Measurements from ENCODE around the gene NADSYN1.

NADSYN1 gene

GRCh38 chr11:71502871-71503435, 50.0 kb downstream of the NADSYN1 start:
- Histone ChIP-seq H3K4me2 (ENCODE audit: low read length) (no peak overlapping the region), H3F3A (ENCODE audit: control insufficient read depth, insufficient read depth) (no peaks in the 10 kb centered on the region), H4K20me1 (ENCODE audit: control insufficient read depth, insufficient read depth, low read depth, low read length) (no peaks in the 10 kb centered on the region), H3K9me3 (ENCODE audit: control insufficient read depth, insufficient read depth, low read length) (no peaks in the 10 kb centered on the region), H3K9me2 (replicated peaks; ENCODE audit: control insufficient read depth, low read length) (no peaks in the 10 kb centered on the region), H3K4me3 (ENCODE audit: low read length) (no peak overlapping the region), H3K79me2 (ENCODE audit: control insufficient read depth, low read length) (no peaks in the 10 kb centered on the region), H3K36me3 (ENCODE audit: control insufficient read depth, low read length) (peaks cover 25% of the 10 kb centered on the region), H3K27me3 (ENCODE audit: control insufficient read depth, low read length) (no peaks in the 10 kb centered on the region), H3K4me1 (ENCODE audit: control insufficient read depth, low read length) (no peaks in the 10 kb centered on the region), H3K27ac (ENCODE audit: low read depth, low read length) (no peak overlapping the region)
- TF ChIP-seq CTCF (IDR thresholded peaks at IDR 0.05; ENCODE audit: low read depth, low read length, poor library complexity, severe bottlenecking) (no peak), EZH2phosphoT487 (IDR thresholded peaks at IDR 0.05; ENCODE audit: borderline replicate concordance, low read length) (no peak)

- no peak overlapping the region for H3K27ac ChIP-seq (ENCODE audit: low read depth, low read length)
- H3K79me2 ChIP-seq (ENCODE audit: control insufficient read depth, low read length) = no peaks in the 10 kb centered on the region
- H3K9me3 ChIP-seq (ENCODE audit: control insufficient read depth, insufficient read depth, low read length) = no peaks in the 10 kb centered on the region
- 0 out of 2 replicates have a peak, but pooled peaks cover 4% of the 10 kb centered on the region for H3K27me3 ChIP-seq (ENCODE audit: control insufficient read depth, low read length)
- no peaks in the 10 kb centered on the region for H3F3A ChIP-seq (ENCODE audit: control insufficient read depth, insufficient read depth)
- no peaks in the 10 kb centered on the region for H3K9me2 ChIP-seq (replicated peaks; ENCODE audit: control insufficient read depth, low read length)
- peaks cover 11% of the 10 kb centered on the region for H3K36me3 ChIP-seq (ENCODE audit: control insufficient read depth, low read length)
- H3K4me2 ChIP-seq (ENCODE audit: low read length) = no peak overlapping the region
- no peak for TF ChIP-seq EZH2phosphoT487 (IDR thresholded peaks at IDR 0.05; ENCODE audit: borderline replicate concordance, low read length)
- TF ChIP-seq CTCF (IDR thresholded peaks at IDR 0.05; ENCODE audit: low read depth, low read length, poor library complexity, severe bottlenecking) = no peak
- no peaks in the 10 kb centered on the region for H3K4me1 ChIP-seq (ENCODE audit: control insufficient read depth, low read length)
- H4K20me1 ChIP-seq (ENCODE audit: control insufficient read depth, insufficient read depth, low read depth, low read length) = no peaks in the 10 kb centered on the region
- no peak overlapping the region for H3K4me3 ChIP-seq (ENCODE audit: low read length)
Measured at GRCh38 chr11:71504531-71504930, 51.5 kb downstream of the NADSYN1 start.

- Histone ChIP-seq H3F3A (ENCODE audit: control insufficient read depth, insufficient read depth) (no peaks in the 10 kb centered on the region), H4K20me1 (ENCODE audit: control insufficient read depth, insufficient read depth, low read depth, low read length) (no peaks in the 10 kb centered on the region), H3K4me2 (ENCODE audit: low read length) (no peak overlapping the region), H3K36me3 (ENCODE audit: control insufficient read depth, low read length) (peaks cover 8% of the 10 kb centered on the region; the same call in 1 of the 2 replicates), H3K4me1 (ENCODE audit: control insufficient read depth, low read length) (no peaks in the 10 kb centered on the region), H3K4me3 (ENCODE audit: low read length) (no peak overlapping the region), H3K27ac (ENCODE audit: low read depth, low read length) (no peak overlapping the region), H3K9me3 (ENCODE audit: control insufficient read depth, insufficient read depth, low read length) (no peaks in the 10 kb centered on the region), H3K9me2 (replicated peaks; ENCODE audit: control insufficient read depth, low read length) (no peaks in the 10 kb centered on the region), H3K79me2 (ENCODE audit: control insufficient read depth, low read length) (no peaks in the 10 kb centered on the region), H3K27me3 (ENCODE audit: control insufficient read depth, low read length) (0 out of 2 replicates have a peak, but pooled peaks cover 4% of the 10 kb centered on the region)
- TF ChIP-seq CTCF (IDR thresholded peaks at IDR 0.05; ENCODE audit: low read depth, low read length, poor library complexity, severe bottlenecking) (no peak), EZH2phosphoT487 (IDR thresholded peaks at IDR 0.05; ENCODE audit: borderline replicate concordance, low read length) (no peak)
Measured at GRCh38 chr11:71505001-71505400, 52.0 kb downstream of the NADSYN1 start.

Data from DOHH2 (cell line).